ENCODE measurements around the gene KIF25.

Gene KIF25

DNA sequence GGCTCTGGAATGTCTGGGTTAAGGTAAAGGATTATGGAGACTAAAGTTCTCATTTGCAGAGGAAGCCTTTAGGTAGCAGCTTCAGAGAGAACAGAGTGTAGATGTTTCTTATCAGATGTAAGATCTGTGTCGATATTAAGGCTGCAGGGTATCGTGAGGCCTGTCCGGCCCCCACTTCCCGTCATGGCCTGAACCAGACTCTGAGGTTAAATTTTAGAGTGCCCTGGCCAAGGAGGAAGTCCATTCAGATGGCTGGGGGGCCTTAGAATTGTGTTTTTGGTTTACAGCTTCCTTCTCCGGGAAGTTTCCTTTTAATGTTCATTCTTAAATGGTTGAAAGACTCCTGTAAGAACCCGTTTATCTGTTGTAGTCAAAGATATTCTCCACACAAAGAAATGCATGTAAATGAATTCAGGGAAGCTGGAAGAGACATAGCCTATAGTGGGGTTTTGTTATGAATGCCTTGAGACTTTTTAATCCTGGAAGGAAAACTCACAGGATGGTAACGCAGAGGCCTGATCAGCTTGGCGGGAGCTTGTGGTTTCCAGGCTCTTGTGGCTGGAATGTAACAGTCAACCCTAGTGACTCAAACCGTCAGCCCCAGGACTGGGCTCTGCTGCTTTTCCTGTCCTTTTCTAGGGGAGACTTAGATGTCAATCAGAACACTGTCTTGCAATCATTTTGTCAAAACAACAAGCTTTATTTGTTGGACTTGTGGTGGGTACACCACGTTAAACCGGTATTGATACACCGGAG lies 34.7 kb downstream of the KIF25 start:
- TF ChIP-seq SIN3A (IDR thresholded peaks at IDR 0.05; ENCODE audit: borderline replicate concordance, insufficient read depth, low read length) = no peak
- no peak for TF ChIP-seq FOXP2 (optimal IDR thresholded peaks at IDR 0.05; ENCODE audit: borderline replicate concordance, extremely low read depth, extremely low read length, insufficient read depth)

DNA sequence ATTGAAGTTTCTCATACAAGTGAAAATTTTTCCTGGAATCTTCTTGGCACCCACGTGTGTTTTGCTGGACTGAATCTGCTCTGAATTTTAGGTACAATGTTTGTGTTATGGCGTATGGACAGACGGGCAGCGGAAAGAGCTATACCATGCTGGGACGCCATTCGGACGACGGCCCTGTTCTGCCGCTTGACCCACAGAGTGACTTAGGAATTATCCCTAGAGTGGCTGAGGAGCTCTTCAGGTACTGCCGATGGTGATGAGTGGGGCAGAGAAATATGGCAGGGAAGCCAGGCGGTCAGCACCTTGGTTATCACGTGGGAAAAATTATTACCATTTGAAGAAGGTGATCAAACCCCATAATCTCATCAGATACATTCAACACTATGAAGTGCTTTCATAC lies 36.3 kb downstream of the KIF25 start:
- no peak for TF ChIP-seq SIN3A (IDR thresholded peaks at IDR 0.05; ENCODE audit: borderline replicate concordance, insufficient read depth, low read length)
- TF ChIP-seq POLR2AphosphoS5 (IDR thresholded peaks at IDR 0.05; ENCODE audit: low read depth, low read length) = no peak
- TF ChIP-seq FOXP2 (optimal IDR thresholded peaks at IDR 0.05; ENCODE audit: borderline replicate concordance, extremely low read depth, extremely low read length, insufficient read depth) = no peak
- TF ChIP-seq REST (IDR thresholded peaks at IDR 0.05; ENCODE audit: insufficient read depth in 1 of 2, low read depth in 2 of 2, low read length in 2 of 2) = no peak
- no peak for TF ChIP-seq TAF1 (IDR thresholded peaks at IDR 0.05; ENCODE audit: borderline replicate concordance, insufficient read depth, low read length)

DNA sequence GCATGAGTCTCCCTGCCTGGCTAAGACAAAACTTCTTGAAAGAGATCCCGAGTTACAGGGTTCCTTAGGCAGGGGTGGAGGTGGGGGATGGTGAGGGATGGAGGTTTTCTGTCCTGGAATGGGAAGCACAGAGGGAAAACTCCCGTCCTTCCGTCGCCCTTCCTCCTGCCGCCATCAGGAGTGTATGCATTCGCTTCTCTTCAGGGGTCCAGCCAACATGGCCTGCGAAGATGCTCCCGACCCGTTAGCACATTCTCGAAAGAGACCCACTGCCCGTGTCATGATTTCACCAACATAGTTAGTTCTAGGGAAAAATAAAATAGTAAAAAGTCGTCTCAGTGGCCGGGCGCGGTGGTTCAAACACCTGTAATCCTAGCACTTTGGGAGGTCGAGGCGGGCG lies 37.1 kb downstream of the KIF25 start:
- TF ChIP-seq SIN3A (IDR thresholded peaks at IDR 0.05; ENCODE audit: borderline replicate concordance, insufficient read depth, low read length) (no peak), POLR2AphosphoS5 (IDR thresholded peaks at IDR 0.05; ENCODE audit: low read depth, low read length) (no peak), REST (IDR thresholded peaks at IDR 0.05; ENCODE audit: insufficient read depth in 1 of 2, low read depth in 2 of 2, low read length in 2 of 2) (no peak), TAF1 (IDR thresholded peaks at IDR 0.05; ENCODE audit: borderline replicate concordance, insufficient read depth, low read length) (no peak), FOXP2 (optimal IDR thresholded peaks at IDR 0.05; ENCODE audit: borderline replicate concordance, extremely low read depth, extremely low read length, insufficient read depth) (no peak)

GRCh38 chr6:168035098-168035660 lies 37.7 kb downstream of the KIF25 start:
- TF ChIP-seq POLR2AphosphoS5 (IDR thresholded peaks at IDR 0.05; ENCODE audit: low read depth, low read length) = no peak

- TF ChIP-seq TAF1 (IDR thresholded peaks at IDR 0.05; ENCODE audit: borderline replicate concordance, insufficient read depth, low read length) = no peak
- no peak for TF ChIP-seq FOXP2 (optimal IDR thresholded peaks at IDR 0.05; ENCODE audit: borderline replicate concordance, extremely low read depth, extremely low read length, insufficient read depth)
- no peak for TF ChIP-seq SIN3A (IDR thresholded peaks at IDR 0.05; ENCODE audit: borderline replicate concordance, insufficient read depth, low read length)
- TF ChIP-seq POLR2AphosphoS5 (IDR thresholded peaks at IDR 0.05; ENCODE audit: low read depth, low read length) = no peak
- no peak for TF ChIP-seq REST (IDR thresholded peaks at IDR 0.05; ENCODE audit: insufficient read depth in 1 of 2, low read depth in 2 of 2, low read length in 2 of 2)
Measured at GRCh38 chr6:168035661-168036545, 38.4 kb downstream of the KIF25 start.

All from PFSK-1 (cell line).